SH-SY5Y (cell line): ENCODE measurements around the gene RUFY2.

Experiments used
- GATA2 ChIP-seq: IDR thresholded peaks from 2 replicates; pipeline ENCODE4 v1.6.1; 2011; ENCODE audit warnings: mild to moderate bottlenecking, low read depth, low read length
- GATA3 ChIP-seq: IDR thresholded peaks from 2 replicates; pipeline ENCODE4 v1.6.1; 2011; ENCODE audit warnings: low read depth, mild to moderate bottlenecking, low read length, moderate library complexity

The RUFY2 gene

DNA sequence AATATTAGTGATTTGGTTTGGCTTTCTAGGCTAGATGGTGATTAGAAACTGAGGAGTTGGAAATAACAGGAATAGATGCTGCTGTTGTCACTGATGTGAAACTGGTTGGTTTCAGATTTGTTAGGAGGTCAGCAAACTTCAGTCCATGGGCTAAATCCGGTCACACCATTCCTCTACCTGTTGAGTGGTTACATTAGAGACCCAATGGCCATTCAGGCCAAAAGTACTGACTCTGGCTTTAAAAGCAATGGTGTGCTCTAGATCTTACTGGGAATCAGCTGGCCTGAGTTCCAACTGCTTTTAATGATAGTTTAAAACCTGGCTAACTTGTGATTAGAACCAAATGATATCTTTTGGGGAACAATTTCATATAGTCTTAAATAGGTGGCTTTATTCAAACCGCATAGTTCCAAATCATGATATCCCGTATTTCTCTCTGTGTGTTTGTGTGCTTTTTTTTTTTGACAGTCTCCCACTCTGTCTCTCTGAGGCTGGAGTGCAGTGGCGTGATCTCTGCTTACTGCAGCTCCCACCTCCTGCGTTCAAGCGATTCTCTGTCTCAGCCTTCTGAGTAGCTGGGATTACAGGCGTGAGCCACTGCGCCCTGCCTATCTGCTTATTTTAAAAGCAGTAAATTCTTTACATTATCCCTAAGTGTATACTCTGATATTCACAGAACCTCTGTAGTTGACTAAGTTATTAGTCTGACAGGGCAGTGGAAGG, 66.6 kb downstream of the RUFY2 start:
- TF ChIP-seq GATA2: no peak
- no peak for TF ChIP-seq GATA3

DNA sequence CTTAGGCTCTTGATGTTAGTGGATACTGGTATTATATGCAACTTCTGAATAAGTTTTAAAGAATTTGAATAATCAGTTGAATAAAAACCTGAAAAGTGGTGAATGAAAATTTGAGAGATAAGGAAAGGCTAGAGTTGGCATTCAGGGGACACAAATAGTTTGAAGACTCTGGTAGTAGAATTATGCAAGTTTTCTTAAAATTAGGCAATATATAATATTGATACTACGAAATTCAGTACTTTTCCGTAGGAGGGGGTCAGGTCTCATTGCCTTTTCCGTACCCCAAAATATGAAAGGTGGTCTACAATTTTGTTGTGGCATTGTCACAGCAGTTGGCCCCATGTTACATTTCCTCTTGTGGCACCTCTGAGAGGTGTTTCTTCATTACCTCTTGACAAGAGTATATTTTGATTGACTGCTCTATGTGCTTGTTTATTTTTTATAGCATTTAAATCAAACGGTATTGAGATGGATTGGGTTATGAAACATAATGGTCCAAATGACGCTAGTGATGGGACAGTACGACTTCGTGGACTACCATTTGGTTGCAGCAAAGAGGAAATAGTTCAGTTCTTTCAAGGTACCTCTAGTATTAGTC, 70.2 kb downstream of the RUFY2 start:
- no peak for TF ChIP-seq GATA2
- TF ChIP-seq GATA3: no peak

DNA sequence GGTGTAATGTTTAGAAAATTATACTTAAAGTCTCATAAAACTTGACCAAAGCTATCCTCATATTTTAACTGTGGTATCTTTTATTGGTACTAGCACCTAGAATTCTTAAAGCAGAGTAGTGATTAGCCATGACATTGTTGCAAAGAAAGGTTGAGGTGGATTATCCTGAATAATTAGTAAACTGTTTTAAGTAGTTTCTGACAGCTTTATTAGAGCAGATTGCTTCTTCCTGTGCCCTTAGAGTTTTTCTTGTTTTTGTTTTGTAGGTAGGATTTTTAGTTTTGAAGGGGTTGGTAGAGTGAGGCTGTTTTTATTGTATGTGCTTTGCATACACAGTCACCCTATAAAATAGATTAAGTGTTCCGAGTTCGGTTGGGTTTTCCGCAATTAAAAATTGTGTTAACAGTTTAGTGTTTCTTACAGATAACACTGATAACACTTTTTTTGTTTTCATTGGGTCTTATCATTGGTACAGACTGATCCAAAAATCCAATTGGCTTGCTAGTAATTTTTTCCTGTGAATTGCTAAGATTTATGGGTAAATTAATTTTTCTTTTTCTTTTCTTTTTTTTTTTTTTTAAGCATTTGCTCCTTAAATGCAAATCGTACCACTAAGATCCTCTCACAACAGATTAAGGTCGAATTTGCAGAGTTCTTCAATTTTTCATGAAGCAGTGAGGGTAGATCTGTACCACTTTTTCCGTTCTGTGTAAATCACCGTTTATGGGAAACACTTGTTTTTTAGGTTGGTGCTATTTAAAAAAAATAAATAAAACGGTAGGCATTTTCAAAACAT, 72.2 kb downstream of the RUFY2 start:
- TF ChIP-seq GATA2 (no peak), GATA3 (no peak)

DNA sequence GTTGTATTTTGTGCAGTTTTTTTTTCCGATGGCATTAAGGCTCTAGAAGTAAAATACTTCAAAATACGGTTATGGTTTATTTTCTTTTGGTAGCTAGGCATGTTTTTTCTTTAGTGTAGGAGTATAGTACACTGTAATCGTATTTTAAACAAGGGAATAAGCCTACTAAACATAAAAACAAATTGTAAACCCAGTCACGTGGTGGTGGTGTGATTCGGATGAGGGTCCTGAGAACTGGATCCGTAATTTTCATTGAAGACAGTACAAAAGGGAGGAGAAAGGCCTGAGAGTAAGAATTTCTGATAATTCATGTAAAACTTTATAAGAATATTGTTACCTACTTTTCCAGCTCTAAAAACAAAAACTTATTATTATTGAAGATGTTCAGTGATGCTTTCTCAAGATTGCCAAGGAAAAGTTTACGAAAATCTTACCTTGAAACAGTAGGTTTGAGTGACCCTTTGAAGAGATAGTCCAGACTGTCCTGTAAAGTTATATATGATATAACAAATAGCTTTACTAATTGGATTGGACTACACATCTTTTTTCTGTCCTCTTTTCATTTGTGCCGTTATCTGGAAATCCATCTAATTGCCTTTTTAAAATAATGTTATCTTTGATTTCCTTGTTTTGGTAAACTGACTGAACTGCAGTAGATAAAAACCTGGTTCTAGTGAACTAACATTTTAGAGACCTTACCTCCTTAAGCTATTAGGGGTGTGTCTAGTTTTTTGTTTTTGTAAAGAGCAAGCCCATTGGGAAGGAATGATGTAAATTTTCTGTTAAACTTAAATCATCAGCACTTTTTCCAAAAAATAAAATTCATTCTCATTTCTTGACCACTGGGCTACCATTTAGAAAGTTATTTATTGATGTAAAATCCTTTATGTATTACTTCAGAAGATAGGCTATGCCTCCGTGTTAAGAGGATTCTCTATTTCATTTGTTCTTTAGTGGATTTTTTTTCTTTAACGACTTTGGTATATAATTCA, 73.3 kb downstream of the RUFY2 start:
- TF ChIP-seq GATA2 (0 out of 2 replicates have a peak, but pooled peaks have one; percentile 15), GATA3 (peak; percentile 60)

DNA sequence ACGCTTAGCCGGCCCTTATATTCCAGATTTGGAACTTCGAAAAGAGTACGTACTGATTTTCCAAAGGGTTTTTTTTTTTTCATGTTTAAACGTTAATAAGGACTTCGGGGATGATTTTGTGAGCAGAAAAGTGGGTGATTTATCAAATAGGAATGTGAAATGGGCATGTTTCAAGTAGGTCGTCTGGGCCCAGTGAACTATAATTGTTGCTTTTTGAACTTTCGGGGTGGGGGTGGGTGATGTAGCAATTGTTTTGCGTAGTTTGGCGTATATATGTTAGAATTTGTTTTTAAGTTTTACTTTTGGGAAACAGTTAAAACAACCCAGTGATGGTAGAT, 74.0 kb downstream of the RUFY2 start:
- no peak for TF ChIP-seq GATA3
- TF ChIP-seq GATA2: no peak

DNA sequence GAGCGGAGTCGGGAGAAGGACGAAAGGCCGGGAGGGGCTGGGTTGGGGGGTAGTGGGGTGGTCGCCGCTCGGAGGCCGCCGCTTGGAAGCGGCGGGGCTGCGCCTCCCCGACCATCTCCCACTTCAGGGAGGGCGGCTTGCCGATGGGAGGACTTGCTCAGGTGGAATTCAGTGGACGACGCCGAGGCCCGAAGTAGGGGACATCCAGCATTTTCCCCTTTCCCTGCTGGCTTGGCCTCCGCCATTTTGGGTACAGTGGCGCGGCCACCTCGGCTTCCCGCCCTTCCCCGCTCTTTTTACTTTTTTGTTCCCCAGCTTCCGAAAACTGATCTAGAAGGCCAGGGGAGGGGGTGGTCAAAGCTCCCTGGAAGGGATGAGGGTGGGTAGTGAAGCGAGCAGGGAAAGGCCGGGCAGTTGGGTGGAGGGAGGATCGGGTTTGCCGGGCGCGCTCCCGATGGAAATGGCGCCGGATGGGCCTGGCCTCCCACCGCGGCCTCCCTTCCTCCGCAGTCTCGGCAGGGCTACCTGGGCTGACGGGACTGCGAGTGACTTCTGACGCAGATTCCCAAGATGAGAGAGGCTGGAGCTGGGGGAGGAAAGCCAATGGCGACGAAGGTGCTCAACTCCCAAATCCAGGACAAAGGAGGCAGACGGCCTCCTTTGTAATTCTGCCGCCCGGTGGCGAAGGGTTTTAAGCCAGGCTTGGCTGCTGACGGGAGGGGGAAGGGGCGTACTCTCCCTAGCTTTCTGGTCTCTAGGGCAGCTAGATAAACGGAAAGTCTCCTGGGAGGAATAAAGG, 74.6 kb downstream of the RUFY2 start, which contains the start of gene PBLD:
TSS of gene PBLD (minus strand) at position 670 of the 799 bp plus-strand sequence. CDS start 26,084 bp downstream, outside the sequence.
- TF ChIP-seq GATA3: no peak
- TF ChIP-seq GATA2: no peak

DNA sequence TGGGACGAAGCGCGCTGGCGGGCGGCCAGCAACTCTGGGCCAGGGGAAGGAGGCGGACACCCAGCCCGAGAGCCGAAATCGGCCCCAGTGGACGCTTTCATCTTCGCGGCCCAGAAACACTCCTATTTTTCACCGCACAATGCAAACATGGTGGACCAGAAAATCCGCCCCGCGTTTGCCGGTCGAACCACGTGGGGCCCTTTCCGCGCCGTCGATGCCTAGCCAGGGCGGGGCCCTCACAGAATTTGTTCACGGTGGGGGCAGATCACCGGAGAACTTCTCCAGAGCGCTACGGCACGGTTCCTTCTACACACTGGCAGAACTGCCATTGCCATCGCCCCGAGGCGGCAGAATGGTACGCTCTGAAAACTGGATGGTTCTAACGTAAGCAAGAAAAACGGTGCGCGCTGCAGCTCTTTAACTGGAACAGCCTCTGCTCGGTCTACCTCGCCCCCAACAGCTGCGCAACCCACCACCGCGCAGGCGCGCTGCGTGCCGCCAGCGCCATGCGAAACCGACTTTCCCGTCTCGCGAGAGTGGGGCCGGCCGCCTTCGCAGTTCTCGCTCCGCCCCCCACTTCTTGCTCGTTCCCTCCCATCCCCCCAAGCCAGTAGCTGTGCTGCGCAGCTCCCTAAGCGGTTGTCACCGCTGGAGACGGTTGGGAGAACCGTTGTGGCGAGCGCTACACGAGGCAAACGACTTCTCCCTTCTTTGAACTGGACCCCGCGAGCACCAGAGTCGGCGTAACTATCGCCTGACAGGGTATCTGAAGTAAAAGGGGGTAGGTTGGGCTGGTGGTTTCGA, 75.4 kb downstream of the RUFY2 start, which contains the start of gene HNRNPH3:
TSS of gene HNRNPH3 (plus strand) at position 610 of the 804 bp plus-strand sequence. CDS start 5,158 bp downstream, outside the sequence.
- TF ChIP-seq GATA2 (no peak), GATA3 (no peak)

DNA sequence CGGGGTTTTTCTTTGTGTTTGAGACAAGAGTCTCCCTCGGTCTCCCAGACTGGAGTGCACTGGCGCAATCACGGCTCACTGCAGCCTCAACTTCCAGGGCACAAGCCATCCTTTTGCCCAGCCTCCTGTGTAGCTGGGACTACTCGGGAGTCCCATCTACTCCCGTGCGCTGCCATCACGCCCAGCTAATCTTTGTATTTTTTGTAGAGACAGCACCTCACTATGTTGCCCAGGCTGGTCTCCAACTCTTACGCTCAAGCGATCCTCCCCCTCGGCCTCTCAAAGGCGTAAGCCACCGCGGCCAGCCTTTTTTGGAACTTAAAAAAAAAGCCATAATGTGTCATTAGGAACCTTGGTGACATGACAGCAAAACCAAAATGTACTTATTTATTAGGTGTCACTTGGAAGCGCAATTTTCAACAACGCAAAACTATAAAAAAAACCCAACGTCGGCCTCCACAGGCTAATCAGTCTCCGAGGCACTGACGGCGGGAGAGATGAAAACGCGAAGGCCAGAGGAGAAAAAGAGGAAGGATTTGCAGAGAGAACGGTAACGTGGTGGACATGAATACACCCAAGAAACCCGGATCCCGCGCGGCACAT, 76.1 kb downstream of the RUFY2 start:
- TF ChIP-seq GATA2 (no peak), GATA3 (no peak)

DNA sequence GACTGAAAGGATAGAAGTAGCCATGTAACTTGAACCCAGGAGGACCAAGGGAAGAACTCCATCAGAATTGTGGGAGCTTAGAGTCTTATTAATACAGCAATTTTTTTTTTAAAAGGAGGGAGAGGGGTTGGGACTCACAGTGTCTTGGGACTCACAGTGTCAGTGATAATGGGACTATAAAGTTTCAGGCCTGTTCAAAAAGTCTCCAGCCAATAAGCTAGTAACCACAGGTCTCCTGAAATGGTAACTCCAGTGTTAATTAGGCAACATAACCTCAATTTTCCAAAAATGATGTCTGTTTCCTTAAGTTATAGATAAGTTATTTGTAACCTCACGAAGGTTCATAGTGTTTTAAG, 77.6 kb downstream of the RUFY2 start:
- TF ChIP-seq GATA3 (no peak), GATA2 (no peak)

DNA sequence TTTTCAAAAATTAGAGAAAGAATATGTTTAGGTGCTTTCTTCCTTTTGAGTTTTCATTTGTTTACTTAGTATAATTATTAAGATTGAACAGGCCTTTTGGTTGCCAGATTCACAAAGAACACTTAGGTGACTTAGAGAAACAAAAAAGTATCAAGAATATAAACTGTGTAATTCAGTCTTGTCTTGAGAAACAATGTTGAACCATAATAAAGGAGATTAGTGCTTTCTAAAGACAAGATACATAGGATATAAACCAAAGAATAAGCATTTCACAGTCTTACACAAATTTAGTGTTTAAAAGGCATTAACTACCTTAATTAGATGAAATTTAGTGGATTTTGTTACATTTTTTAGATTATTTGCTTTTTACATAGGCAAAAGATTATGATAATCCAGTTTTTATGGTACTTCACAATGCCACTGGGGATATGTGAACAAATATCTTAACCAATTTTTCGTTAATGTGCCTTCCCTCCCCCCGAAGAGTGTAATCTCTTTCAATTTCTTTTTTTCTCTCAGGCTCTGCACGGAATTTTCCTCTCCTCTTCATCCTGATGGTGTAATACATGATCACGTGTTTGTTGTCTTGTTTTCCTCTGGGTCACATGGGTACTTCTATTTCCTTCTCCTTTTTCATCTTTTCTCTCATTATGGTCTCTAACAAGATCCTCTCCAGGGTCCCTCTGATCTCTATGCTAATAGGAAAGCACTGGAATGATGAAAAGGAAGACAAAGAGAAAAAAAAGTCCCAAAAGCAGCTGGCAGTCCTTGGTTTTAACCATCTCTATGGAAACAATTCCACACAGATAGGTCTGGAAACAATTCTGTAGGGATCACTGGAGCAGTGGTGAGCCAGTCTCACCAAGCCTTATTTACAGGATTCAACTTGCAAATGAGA, 78.9 kb downstream of the RUFY2 start:
- TF ChIP-seq GATA2 (no peak), GATA3 (no peak)
